HUES64 (cell line): Measurements from ENCODE around the gene NCR3LG1.

Experiments used
- H3K27ac ChIP-seq: 2 replicates; pipeline ENCODE4 v1.7.0; 2013; ENCODE audit warnings: low read depth, low read length, inconsistent platforms
- H3K27me3 ChIP-seq: 2 replicates; pipeline ENCODE4 v1.6.1; 2013; ENCODE audit warnings: mild to moderate bottlenecking, low read length; ENCODE audit not compliant: insufficient read depth
- H3K36me3 ChIP-seq: 2 replicates; pipeline ENCODE4 v1.6.1; 2013; ENCODE audit warnings: mild to moderate bottlenecking, low read length; ENCODE audit not compliant: insufficient read depth
- H3K4me1 ChIP-seq: 2 replicates; pipeline ENCODE4 v1.6.1; 2013; ENCODE audit warnings: mild to moderate bottlenecking, low read length, moderate library complexity; ENCODE audit not compliant: insufficient read depth
- H3K4me3 ChIP-seq: 2 replicates; pipeline ENCODE4 v1.5.1; 2013; ENCODE audit warnings: mild to moderate bottlenecking, low read length, moderate library complexity
- H3K9ac ChIP-seq: 2 replicates; pipeline ENCODE4 v1.6.1; 2013; ENCODE audit warnings: mild to moderate bottlenecking, low read depth, low read length
- H3K9me3 ChIP-seq: 2 replicates; pipeline ENCODE4 v1.6.1; 2013; ENCODE audit warnings: low read depth, low read length; ENCODE audit not compliant: insufficient read depth
- WGBS: fragments of 150-250, 120-280 bp; methylation state at CpG from one replicate; pipeline ENCODE4 v1.1.7; 2013; ENCODE audit warnings: missing lambda C conversion rate; 5-methylcytosine and 5-hydroxymethylcytosine counted together

NCR3LG1 gene

DNA sequence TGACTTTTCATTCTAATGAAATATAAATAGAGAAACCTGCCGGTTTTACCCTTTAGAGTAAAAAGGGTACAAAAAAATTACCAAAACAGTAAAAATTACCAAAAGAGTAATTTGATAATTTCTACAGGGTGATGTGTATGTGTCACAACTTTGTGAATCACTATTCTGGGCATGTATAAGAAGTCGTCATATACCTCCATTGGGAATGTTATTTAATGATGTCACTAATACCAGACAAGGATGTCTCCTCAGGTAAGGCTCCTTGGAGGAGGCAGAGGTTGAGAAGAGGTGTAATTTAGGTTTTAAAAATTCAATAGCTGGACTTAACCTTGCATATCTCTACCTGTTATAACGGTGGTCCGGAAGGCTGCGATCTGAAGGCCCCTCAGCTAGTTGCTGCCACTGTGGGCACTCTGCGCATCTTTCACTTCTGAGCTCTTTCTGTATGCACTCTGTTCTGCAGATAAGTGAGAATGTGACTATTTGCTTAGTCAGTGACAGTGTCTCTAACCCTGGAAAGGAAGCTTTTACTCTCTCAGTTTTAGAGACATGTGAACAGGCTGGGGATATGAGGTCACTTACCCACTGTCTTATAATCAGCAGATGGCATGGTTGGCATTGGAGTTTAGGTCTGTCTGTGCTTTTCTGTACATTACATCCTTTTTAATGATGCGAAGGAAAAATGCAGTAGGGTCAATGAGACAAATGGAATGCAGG lies 987 bp upstream of the NCR3LG1 start:
- H3K27me3 ChIP-seq: peaks cover 76% of the 10 kb centered on the region
- H3K9ac ChIP-seq: no peak overlapping the region
- H3K27ac ChIP-seq: no peak overlapping the region
- peaks cover 11% of the 10 kb centered on the region; the same call in 1 of the 2 replicates for H3K4me1 ChIP-seq
- no peaks in the 10 kb centered on the region for H3K9me3 ChIP-seq
- 96% methylated on average over 6 of the region's 7 CpGs for WGBS
- H3K36me3 ChIP-seq: no peaks in the 10 kb centered on the region
- no peak overlapping the region for H3K4me3 ChIP-seq

DNA sequence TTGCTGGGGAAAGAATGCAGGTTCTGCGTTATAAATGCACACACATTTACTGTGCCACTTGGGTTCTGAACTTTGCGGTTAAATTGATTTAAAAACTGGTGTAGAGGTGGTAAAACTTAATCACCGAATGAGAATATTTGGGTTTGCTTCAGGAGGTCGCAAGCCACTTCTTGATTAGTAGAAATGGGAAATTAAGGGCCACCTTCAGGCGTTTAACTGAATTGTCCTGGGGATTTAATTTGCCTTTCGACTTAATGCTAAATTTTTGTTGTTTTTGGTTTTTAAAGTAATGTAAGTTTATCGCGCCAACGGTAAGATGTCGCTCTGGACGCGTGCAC lies 459 bp upstream of the NCR3LG1 start:
- no peaks in the 10 kb centered on the region for H3K36me3 ChIP-seq
- WGBS: 22% methylated on average over 12 of the region's 12 CpGs
- no peaks in the 10 kb centered on the region for H3K9me3 ChIP-seq
- H3K27me3 ChIP-seq: peaks cover 76% of the 10 kb centered on the region
- no peak overlapping the region for H3K9ac ChIP-seq
- peak overlapping the region; percentile 56 for H3K4me3 ChIP-seq
- H3K27ac ChIP-seq: no peak overlapping the region
- H3K4me1 ChIP-seq: peaks cover 11% of the 10 kb centered on the region; the same call in 1 of the 2 replicates

DNA sequence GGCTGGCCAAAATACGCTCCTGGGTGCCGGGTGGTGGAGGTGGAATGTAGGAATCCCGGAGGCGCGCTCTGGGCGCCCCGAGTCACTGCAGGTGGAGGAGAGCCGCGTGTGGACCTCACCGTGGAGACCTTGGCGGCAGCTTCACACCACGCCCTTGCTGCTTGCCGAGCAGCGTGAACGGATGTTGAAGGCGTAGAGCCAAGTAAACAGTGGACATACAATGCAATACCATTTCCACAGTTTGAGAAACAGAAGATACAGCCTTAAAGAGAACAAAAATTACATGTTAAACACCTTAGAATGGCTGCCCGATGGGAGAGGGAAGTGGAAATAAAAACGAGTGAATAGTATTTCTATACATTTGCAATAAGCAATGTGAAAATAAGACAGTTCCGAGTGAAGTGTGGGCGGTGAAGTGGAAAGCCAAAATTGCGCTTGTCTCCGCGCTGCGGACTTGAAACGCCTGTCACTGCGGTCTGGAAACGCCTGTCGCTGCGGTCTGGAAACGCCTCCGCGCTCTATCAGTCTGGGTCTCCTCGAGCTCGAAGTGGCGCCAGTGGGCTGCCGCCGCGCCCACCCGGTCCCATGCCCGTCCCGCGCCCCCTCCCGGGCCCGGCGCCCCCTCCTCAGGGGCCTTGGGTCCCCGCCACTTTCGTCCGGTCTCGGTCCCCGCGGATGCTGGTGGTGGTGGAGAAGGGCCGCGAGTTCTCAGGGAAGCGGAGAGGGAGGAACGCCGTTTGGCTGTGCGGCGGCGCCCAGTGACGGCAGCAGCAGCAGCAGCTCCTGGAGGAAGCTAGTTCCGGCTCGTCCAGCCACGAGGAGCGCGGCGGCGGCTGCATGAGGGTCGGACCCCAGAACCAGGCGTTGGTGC lies 1.6 kb downstream of the NCR3LG1 start:
- Histone ChIP-seq H3K27me3 (peaks cover 64% of the 10 kb centered on the region), H3K36me3 (no peaks in the 10 kb centered on the region), H3K4me1 (peaks cover 11% of the 10 kb centered on the region; the same call in 1 of the 2 replicates), H3K9me3 (no peaks in the 10 kb centered on the region), H3K27ac (no peak overlapping the region), H3K4me3 (peak overlapping the region; percentile 56), H3K9ac (peak overlapping the region; percentile 42)
- WGBS: 2% methylated on average over 67 of the region's 69 CpGs

DNA sequence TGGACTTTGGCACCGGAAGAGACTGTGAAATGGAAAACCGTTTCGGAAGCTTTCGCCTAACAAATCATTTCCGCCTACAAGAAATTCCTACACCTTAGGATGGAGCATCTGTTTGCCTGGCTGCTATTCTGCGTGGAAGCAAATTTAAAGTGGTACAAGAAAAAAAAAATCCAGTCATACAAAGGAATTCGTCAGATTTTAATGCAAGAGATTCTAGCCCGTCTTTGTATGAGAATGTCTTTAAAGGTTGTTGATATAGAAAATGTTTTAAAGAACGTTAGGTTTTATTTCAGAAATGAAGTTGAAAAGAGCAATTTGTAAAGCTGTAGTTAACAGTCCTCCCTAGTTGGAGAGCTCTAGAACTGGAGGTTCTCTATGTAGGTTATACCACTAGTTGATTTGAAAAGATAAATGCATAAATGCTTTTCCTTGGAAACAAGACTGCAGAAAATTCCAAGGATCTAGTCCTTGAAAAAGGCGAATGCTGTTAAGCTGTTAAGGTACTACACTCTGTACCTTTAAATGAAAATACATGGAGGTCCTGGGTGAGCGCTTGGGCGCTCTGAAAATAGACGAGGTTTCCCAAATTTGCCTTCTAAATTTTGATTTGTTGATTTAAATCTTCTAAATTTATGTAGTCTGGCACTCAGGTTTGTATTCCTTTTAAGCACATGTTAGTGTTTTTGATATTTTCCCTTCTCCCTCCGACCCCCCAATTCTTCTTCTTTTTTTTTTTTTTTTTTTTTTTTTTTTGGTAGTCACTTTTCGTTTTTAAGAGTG lies 2.4 kb downstream of the NCR3LG1 start:
- 15% methylated on average over 14 of the region's 15 CpGs for WGBS
- peak overlapping the region; percentile 42 for H3K9ac ChIP-seq

DNA sequence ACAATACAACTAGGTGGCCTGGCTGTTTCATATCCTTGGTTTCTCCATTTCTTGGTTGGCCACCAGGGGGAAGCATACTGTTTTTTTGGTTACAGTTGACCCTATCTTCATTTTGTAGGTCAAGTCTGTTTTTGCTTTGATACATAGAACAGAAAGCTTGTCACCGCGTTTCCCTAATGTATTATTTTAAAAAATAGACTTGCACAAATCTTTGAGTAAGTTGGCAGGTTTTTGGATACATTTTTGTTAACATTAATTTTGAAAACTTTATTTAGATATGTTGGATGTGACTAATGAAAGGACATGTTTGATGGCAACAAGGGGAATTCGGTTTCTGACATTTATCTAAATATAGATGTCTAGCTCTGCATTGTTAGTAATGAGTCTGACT lies 3.0 kb downstream of the NCR3LG1 start:
- Histone ChIP-seq H3K9me3 (no peaks in the 10 kb centered on the region), H3K4me3 (no peak overlapping the region), H3K36me3 (no peaks in the 10 kb centered on the region), H3K27me3 (peaks cover 52% of the 10 kb centered on the region), H3K27ac (no peak overlapping the region), H3K4me1 (peaks cover 11% of the 10 kb centered on the region; the same call in 1 of the 2 replicates), H3K9ac (no peak overlapping the region)
- WGBS: 96% methylated on average over 1 of the region's 3 CpGs

More for the DNA sequence above, 2.4 kb downstream of the NCR3LG1 start:
- H3K27ac ChIP-seq: no peak overlapping the region
- H3K9me3 ChIP-seq: no peaks in the 10 kb centered on the region
- peak overlapping the region; percentile 56 for H3K4me3 ChIP-seq
- peaks cover 57% of the 10 kb centered on the region for H3K27me3 ChIP-seq
- peaks cover 11% of the 10 kb centered on the region; the same call in 1 of the 2 replicates for H3K4me1 ChIP-seq
- H3K36me3 ChIP-seq: no peaks in the 10 kb centered on the region

DNA sequence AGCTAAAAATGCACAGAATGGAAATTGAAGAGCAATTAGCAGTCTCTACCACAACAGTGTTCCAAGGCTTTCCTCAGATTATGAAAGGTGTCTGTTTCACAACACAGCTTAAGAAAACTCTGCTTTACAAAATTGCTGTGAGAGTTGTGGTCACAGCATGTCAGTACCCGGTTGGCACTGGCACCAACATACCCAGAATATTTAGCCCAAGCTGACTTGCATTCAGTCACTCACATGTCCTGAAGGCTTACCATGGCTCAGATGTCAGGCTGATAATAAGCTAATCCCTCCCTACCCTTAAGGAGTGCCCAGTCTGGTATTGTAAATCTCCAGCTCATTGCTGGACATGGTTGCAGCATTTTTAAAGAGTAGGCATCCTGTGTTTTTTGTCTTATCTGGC lies 14.9 kb downstream of the NCR3LG1 start:
- H3K4me1 ChIP-seq: no peaks in the 10 kb centered on the region
- WGBS: 82% methylated on average over 1 of the region's 1 CpG

DNA sequence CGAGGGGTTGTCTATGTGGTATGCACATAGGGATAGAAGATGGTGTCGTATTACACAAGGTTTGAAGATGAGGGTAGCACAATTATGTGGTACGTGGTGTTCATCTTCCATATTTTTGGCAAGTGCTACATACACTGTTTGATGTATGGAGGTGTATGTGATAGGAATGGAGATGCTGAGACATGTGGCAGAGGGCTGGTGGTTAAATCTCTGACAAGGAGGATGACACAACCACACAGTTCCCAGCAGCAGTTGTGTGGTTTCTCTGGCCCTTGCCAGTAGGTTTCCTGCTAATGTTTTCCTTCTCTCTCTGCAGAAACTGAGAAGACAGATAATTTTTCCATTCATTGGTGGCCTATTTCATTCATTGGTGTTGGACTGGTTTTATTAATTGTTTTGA lies 17.0 kb downstream of the NCR3LG1 start:
- Histone ChIP-seq H3K4me3 (no peak overlapping the region), H3K27ac (no peak overlapping the region), H3K27me3 (no peaks in the 10 kb centered on the region), H3K9ac (no peak overlapping the region), H3K9me3 (peaks cover 53% of the 10 kb centered on the region), H3K4me1 (no peaks in the 10 kb centered on the region), H3K36me3 (no peaks in the 10 kb centered on the region)
- WGBS: 90% methylated on average over 3 of the region's 3 CpGs

More for the DNA sequence above, 14.9 kb downstream of the NCR3LG1 start:
- Histone ChIP-seq H3K27ac (no peak overlapping the region), H3K9me3 (peaks cover 33% of the 10 kb centered on the region), H3K4me3 (no peak overlapping the region), H3K9ac (no peak overlapping the region), H3K36me3 (no peaks in the 10 kb centered on the region), H3K27me3 (no peaks in the 10 kb centered on the region)

DNA sequence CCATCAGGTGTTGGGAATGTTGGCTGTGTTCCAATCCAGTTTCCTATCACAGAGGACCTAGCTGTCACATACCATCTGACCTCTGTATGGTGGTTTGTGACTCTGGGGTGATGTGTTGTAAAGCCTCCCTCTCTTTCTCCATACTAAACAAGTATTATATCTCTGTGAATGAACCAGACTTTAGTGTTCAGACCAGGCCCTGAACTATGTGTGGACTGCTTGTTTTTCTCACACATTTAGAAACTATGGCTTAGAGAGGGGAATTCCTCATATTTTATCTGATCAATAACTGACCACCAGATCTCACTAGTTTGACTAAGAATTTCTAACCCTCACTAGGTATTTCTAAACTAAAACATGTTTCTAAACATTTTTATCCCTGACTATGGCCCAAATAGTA lies 17.5 kb downstream of the NCR3LG1 start:
- H3K9ac ChIP-seq: no peak overlapping the region
- H3K4me1 ChIP-seq: no peaks in the 10 kb centered on the region
- no peaks in the 10 kb centered on the region for H3K27me3 ChIP-seq
- H3K4me3 ChIP-seq: no peak overlapping the region
- no peaks in the 10 kb centered on the region for H3K36me3 ChIP-seq
- peaks cover 59% of the 10 kb centered on the region for H3K9me3 ChIP-seq
- no peak overlapping the region for H3K27ac ChIP-seq

DNA sequence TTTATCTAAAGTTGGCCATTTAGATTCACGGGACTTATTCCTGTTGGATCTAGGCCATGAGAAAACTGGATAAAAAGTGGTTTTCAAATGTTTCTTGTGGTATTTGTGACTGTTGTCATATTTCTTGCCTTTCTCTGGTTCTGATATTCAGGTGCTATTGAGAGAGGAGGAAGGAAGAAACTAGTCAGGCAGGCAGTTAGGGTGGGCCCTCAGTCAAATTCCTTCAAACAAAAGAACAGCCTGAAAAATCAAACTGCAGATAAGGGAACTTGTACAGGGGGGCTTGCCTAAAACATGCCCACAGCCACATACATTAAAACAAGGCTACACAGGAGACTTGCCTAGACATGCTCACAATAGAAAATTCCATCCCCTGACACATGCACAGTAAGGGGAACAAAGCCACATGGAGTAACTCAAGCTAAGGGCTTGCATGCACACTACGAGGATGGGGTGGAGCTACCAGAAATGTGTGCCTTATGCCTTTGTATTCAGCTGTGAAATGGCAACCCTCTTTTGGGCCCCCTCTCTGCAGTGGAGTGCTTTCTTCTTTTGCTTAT lies 18.2 kb downstream of the NCR3LG1 start:
- 96% methylated on average over 2 of the region's 2 CpGs for WGBS
- H3K4me1 ChIP-seq: no peaks in the 10 kb centered on the region
- no peak overlapping the region for H3K27ac ChIP-seq
- H3K27me3 ChIP-seq: no peaks in the 10 kb centered on the region
- H3K4me3 ChIP-seq: no peak overlapping the region
- H3K36me3 ChIP-seq: no peaks in the 10 kb centered on the region
- peaks cover 61% of the 10 kb centered on the region for H3K9me3 ChIP-seq
- H3K9ac ChIP-seq: no peak overlapping the region

DNA sequence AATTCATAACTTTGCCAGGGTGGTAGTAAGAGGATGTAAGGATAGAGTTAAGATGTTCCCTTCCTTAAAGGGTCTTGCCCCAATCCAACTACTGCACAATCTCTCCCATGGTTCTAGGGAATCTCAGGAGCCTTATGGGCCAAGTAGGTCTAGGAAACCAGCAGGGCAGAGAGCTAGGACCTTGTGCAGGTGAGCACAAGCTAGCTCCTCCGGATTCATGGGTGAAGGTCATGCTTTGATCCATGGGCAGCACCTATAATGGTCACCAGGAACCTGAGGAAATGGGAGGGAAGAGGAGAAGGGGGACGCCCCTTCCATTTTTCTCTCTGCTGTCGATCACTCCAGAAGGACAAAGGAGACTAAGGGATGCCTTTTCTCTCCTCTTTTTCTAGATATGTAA lies 20.0 kb downstream of the NCR3LG1 start:
- Histone ChIP-seq H3K4me3 (no peak overlapping the region), H3K36me3 (no peaks in the 10 kb centered on the region), H3K4me1 (no peaks in the 10 kb centered on the region), H3K9ac (no peak overlapping the region), H3K27ac (no peak overlapping the region), H3K9me3 (peaks cover 61% of the 10 kb centered on the region), H3K27me3 (no peaks in the 10 kb centered on the region)
- WGBS: 67% methylated on average over 3 of the region's 3 CpGs
